Activated CD4-positive, alpha-beta T cell treated with anti-CD3 and anti-CD28 coated beads, Interleukin-10, Interleukin-2, amounts not matched to agents 100 ng/mL and 50 ng/mL, durations not matched to agents 16 hours and 8 hours (primary cell): ENCODE results near the gene MRPL14.

Source experiments
- DNase-seq: peaks from one replicate; pipeline ENCODE4 v3.0.0-alpha.2; 2020

The MRPL14 gene

DNA sequence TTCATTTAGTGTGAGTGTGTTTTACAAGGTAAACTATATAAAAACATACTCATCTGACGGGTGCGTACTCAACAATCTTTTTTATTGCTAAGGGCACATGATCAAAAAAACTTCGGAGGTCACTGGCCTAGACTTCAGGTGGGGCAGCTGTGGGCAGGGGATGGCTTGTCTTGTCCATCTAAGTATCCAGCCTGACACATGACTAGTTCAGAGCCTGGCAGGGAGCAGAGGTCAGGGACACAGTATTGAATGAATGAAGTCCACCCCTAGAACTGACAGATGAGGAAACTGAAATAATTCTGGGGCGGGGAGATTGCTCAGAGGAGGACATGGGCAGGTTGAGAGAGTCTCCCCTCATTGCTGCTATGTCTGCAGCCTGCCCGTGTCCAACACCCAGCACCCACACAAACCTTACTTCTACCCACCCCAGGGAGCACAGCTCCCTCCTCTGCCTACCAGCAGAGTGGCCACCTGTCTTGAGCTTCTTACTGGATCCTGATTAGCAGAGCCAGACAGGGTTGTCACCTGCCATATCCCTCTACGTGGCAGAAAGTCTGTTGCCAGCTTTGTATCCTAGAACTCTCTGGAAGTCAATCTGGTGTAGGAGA is 48.9 kb downstream of the MRPL14 start:
- no peak for DNase-seq

DNA sequence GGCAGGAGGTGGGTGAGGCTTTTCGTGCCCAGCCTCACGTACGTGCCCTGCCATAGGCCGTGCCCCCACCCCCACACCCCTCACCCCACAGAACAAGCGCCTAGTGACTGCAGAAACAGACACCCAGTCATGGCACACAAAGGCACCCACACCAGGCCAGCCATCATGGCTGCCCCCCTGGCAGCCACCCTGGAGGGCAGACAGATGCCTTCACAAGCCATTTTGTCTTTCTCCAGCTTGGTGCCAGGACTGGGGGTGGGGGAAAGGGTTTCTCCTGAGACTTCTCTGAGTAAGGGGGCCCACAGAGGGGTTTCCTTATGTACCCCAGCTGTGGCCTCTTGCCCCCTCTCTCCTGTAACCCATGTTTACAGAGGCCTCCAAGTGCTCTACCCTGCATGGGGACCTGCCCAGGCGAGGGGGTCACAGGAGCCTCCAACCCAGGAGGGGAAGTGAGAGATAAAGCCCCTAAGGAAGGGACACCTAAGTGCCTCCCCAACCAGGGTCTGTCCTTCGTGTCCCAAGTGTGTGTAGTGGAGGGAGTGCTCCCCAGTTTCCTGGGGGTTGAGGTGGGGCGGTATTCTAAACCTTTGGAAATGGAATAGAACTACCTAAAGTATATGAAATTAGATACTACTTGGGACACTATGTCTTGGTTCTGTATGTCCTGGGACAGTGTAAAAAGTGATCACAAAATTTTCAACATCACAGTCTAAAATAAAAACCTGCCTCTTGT is 49.9 kb downstream of the MRPL14 start:
- DNase-seq: no peak

DNA sequence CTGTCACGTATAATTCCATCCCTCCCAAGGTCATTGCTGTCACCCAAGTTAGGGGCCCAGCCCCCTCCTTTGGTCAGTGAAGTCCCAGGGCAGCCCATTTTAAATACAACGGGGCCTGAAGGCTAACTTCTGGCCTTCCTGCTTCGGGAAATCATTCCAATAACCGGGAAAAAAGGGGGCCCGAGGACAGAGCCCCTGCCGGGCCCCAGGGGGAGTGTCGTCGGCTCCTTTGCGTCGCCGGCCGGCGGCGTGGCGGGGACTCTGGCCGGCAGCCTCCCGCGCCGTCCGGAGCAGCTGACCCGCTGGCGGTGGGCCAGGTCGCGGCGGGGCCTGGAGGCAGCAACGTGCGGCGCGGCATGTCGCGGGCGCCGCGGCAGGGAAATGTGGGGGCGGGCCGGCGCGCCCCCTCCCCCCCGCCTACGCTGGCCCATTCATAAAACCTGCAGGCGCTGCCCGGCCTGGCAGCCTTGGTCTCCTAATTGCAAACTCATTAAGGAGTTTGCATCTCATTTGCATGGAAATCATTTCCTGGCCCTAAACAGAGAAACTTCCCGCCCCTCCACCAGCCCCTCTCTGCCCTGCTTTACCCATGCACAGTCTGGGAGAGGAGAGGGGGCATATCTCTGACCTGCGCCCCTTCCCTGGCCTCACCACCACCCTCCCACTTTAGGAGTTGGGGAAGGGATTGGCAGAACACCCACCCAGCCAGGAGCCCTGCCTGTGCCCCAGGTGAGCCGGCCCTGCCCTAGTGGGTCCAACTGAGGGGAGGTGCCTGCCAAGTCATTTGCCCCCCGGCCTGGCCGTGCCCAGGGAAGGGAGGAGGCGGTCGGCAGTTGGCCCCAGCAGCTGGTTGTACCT is 50.7 kb downstream of the MRPL14 start:
- no peak for DNase-seq

DNA sequence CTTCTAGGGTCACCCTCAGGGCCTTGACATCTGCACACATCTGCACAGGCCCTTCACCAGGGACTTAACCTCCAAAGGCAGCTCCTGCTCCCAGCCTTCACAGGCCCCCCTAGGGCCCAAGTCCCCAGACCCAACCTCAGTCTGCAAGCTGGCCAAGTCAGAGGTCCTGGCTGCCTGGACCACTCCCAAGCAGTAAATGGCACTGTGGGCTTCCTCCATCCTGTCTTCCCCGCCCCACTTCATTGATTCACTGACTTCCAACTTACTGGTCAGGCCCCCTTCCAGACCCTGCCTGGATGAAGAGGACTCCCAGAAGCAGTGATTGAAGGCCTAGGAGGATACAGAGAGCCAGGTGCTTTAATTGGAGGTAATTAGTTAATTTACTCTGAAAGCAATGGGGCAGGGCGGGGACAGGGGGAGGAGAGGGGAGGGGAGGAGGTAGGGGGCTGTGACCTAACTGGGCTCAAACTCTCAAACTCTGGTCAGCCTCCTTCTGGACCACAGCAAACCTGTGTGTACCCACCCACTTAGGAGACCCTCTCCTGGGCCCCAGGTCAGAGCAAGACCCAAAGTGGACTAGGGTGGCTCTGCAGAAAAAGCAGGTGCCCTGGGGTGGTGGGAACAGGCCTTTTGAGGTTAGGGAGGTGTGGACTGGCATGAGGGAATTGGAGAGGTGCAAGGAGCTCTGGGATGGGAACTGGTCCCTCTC is 51.5 kb downstream of the MRPL14 start:
- DNase-seq: no peak

DNA sequence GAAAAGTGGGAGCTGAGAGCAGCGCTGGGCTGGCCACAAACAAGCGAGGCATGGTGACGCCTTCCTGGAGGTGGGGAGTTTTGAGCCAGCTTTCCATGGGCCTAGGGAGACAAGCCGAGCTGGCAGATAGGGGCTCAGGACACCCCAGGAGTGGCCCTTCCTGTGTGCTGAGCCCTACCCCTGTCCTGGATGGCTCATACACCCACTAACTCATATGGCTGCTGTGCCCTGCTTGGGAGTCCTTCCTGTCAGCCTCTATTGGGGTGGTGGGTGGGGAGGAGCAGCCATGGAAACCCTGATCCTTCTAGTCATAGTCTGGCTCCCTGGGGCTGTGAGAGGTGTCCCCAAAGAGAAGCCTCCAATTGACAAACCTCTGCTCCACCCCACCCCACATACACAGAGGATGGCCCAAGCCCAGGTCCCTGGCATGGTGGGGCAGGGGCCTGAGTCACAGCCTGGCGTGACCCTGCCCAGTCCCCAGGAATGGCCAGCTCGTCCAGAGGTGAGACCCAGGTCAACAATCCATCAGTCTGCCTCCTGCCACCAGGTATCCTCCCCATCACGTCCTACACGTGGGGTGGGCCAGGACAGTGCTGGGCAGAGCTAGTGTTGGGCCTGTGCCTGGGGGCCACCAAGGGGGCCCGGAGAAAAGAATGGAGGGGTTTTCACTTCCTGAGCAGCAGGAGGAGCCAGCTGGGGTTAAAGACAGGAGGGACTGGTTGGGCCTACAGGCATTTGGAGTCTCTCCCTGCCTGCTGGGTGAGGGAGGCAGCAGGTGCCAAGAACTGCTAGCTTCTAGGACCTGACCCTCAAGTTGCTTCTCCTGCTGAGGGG is 52.2 kb downstream of the MRPL14 start:
- no peak for DNase-seq

DNA sequence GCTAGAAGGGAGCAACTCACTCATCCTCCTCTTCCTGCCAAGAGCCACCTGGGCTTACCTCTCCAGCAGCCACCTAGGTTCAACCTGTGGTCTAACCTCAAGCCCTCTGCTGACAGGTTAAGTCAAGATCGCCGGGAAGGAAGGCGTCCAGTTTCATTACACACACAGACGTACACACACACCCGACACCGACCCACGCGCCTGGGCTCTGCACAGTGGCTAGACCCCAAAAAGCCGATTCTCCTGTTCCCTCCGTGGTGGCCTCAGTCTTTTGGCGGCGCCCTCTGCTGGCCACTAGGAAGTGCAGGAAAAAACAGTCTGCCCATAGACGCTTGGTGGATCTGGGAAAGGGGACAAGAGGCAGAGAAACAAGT is 52.8 kb downstream of the MRPL14 start:
- DNase-seq: peak; percentile 72

DNA sequence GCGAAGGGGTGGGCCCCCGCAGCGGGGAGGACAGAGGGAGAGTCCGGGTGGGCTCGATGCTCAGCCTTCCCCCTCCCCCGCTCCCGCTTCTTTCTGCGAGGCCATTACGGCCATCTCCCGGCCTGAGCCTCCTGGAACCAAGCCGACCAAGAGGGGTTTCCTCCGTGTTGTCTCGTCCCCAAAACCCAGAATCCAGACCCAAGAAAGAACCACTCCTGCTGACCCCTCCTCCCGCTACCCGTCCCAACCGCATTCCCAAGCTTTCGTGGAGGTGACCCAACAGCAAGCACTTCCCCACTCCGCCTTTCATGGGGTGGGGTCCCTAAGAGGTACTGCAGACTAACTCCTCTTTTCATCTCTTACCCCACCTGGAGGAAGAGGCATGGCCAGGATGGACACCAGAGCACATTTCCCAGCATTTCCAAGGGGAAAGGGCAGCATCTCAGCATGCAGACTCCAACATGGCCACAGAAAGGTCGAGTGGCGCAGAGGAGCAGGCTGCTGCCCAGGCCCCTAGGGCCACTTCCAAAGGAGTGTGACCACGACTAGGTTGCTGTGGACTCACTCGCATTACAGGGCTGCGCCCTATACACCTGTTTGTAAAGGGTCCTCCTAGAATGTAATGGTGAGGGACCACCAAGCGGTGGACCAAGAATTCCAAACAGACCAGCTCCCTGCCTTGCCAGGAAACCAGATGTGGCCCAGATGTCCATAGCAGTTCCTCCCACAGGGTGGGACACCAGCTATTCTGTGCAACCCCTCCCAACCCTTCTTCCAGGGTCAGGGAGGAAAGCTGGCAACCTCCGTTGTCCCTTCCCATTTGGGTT is 53.4 kb downstream of the MRPL14 start:
- DNase-seq: no peak

DNA sequence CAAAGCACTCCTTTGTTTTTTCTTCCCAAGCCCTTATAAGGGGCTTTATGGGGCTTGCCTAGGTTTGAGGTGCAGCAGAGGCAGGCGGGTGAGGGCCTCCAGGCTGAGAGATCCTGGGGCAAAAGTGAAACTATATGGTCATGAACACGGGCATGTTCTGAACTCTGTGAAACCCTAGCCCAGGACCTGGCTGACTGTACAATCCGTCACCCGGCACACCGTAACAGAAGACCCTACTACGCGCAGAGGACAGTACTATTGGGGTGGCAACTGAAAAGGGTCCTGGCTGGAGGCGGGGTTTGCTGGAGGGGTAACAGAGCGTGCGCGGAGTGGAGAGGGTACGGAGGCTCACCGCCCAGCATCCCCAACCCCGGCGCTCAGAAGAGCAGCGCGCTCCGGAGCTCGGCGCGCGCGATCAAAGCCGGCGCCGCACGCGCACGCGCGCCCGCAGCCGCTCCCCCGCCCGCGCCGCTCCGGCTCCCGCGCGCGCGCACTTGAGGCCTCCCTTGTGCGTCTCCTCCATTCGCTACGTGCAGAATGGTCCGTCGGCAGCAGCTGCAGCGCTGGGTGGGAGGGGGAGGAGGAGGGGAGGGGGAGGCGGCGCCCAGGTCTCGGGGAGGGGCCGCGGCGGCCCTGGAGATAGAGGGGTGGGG is 54.2 kb downstream of the MRPL14 start:
- peak; percentile 86 for DNase-seq

DNA sequence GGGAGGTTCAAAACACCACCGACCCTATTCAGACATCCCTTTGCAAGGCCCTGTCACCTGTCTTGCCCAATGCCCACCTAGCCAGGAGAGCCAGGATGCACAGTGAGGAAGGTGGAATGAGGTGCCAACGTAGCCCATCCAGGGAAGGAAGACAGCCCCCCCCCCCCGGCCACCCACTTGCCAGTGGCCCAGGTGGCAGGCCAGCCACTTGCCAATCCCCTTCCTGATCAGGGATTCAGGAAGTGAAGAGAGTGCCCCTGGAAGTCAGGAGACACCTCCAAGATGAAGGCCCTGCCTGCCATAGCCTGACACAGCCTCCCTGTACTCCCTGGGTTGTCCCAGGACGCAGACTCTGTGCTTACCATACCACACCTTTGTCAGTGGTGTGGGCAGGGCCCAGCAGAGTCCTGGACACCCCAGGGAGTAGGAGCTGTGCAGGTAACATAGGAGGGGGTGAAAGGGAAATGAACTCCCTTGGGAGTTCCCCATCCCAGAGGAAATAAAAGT is 54.7 kb downstream of the MRPL14 start:
- DNase-seq: no peak

DNA sequence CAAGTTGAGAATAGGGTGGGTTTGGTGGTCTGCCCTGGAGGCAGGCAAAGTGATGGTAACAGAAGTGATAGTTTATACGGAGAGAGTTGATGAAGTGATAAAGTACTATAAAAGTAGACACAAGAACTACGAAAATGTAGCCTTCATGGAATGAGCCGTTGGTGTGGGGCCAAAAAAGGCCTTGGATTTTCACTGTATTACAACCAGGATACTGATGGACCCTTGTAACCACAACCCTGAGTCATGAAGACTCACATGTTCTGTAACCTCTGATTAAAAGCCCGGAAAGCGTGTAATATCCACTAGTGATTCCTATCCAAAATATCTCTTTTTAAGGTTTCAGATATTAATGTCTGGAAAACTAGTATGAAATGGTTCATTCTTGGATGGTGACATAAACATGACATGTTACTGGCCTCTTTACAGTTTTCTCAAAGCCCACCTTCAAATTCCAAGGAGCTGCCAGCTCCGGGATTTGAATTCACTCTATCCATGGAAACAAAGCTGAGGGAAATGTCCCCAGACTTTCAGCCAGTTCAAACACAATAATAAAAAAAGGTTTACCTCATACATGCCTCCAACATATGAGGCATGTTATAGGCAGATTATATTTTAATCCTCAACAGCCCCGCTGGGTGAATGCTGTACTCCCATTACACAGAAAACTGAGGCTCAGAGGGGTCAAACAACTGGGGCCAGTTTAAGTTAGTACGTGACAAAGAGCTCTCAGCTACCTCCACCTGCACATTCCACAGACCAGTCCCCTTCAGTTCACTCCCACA is 55.4 kb downstream of the MRPL14 start:
- DNase-seq: no peak

DNA sequence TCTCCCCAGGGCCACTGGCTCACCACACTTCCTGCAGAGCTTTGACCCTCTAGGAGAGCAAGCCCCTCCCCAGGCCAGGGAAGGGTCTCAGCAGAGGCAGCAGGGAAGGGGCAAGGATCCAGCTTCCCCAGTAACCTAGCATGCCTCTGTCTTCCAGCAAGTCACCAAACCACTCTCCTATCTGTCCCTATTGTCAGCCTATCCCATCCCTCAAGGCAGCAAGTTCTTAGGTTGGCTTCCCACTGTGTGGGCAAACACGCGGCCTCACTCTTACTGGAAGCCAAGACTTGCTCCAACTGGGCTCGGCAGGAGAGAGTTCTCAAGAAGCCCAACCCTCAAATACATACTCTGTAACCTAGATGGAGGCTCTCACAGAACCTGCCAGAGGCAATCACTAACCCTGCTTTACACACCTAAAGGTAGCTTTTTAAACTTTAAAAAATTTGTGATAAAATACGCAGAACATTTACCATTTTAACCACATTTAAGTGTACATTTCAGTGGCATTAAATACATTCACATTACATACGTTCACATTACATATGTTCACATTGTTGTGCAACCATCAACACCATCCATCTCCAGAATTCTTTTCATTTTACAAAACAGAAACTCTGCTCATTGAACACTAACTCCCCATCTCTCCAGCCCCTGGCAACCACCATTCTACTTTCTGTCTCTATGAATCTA is 58.5 kb downstream of the MRPL14 start:
- no peak for DNase-seq

DNA sequence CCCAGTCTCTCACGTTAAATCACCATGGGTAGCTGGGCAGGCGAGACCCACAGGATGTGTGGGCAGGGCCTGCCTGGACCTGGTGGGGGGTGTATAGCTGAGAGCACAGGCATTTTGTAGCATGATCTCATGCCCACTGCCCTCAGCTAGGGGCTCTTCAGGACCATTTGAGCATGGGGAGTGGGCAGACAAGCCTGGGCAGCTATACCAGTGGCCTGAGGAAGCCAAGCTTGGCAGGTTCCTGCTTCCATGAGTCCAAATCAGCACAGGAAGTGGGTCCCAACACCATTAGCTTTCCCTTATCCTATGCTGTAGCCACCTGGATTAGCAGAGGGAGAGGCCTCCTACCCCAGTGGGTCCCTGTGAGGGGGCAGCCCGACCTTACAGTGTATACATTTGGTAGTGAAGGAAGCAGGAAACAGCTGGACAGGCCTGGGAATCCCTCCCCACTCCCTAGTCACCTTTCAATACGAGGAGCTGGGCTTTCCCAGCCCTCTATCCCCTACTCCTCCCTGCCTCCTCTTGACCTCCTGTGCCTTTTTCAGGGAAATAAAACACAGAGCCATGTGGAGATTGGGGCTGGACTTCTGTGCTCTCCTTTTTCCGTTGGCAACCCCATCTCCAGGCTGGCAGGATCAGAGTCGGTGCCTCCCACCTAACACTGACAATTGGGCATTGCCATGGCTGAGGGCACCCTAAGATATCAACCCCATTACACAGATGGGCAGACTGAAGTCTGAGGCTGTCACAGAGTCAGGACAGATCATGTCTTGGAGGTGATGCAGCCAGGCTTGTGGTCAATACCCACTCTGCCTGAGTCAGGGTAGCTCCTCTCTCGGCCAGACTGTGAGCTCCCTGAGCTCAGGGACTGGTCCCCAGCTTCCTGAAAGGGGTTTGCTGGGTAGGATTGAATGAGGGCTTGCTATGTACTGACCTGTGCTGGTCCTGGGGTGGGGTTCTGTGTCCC is 59.8 kb downstream of the MRPL14 start:
- DNase-seq: no peak

DNA sequence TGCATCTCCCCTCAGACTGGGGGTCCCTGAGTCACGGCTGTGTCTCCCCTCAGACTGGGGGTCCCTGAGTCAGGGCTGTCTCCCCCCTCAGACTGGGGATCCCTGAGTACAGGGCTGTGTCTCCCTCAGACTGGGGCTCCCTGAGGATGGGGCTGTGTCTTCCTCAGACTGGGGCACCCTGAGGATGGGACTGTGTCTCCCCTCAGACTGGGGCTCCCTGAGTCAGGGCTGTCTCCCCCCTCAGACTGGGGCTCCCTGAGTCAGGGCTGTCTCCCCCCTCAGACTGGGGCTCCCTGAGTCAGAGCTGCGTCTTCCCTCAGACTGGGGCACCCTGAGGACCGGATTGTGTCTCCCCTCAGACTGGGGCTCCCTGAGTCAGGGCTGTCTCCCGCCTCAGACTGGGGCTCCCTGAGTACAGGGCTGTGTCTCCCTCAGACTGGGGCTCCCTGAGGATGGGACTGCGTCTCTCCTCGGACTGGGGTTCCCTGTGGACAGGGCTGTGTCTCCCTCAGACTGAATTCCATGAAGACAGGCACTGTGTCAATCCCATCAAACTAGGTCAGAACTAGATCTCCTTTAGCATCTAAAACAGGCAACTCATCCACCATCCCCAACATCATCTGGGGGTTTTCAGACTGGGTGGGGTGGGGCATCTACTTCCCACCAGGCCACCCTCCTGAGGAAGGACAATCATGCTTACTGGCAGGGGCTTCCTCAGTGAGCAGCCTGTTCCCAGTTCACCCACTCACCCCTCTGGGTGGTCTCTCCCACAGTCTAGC is 60.7 kb downstream of the MRPL14 start:
- no peak for DNase-seq

DNA sequence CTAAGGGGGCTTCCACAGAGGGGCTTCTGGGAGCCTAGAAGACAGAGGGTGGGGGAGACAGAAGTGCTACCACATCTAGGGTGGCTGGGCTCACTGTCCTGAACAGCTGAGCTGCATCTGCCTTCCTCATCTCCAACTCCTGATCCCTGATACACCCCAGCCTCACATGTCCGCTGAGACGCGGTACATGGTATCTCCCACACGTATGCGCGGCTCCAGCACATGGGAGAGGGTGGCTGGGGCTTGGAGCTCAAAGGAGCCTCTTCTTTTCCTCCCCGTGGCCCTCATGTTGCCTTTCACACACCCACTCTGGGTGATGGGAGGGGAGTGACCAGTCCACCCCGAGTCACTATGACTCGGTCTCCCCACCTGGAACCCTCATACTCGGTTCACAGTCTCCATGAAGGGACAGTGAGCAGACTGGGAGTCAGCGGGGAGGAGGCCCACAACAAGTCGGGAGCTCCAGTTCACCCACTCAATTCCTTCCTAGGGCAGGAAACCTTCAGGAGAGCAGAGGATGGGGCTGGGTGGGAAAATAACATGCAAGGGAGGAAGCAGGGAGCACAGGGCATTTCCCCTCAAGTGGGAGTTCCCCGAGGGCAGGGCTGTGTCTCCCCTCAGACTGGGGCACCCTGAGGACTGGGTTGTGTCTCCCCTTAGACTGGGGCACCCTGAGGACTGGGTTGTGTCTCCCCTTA is 61.7 kb downstream of the MRPL14 start:
- no peak for DNase-seq

DNA sequence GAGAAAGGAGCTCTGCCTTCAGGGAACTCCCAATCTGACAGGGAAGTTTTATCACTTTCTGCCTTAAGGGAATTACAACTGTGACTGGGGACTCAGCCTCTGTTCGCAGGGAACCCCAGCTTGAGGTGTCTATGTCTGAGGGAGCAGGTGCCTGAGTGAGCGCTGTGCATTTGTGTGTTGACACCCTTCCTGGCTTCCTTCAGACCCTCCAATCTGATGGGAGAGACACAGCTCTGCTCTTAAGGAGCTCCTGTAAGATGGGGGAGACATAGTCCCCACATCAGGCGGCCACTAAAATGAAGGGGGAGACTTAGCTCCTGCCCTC is 62.3 kb downstream of the MRPL14 start:
- DNase-seq: no peak

DNA sequence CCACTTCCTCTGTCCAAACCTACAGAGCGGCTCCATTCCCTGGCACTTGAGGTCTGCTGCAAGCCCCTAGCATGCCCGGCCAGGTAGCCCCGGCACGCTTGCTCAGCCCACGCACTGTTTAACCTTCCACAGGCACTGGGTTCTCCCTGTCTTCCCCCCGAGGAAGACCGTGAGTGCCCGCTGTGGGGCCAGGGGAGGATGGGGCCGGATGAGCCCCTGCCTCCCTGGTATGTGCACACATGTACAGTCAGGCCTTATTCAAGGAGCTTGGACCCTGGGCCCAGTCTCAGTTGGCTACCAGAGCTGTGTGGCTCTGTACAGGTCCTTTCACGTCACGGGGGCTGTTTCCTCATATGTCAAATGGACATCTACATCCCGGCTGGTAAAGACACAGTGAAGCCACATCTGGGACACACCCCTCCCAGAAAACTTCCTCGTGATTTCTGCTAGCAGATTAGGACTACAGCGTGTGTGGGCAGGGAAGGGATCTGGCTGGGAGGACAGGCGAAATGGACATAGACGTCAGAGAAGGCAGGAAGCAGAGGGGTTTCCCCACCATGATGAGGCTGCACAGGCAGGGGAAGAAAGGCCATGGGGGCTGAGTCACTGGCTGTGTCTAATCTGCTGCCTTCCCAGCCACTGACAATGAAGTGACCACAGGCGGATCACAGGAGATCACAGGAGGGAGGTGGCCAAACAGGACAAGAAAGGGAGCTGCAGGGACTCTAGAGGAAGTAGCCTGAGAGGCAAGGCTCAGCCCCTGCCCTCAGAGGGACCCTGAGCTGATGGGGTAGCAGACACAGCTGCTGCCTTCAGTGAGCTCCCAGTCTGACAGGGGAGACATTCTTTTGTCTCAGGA is 62.9 kb downstream of the MRPL14 start:
- DNase-seq: peak; percentile 26
